K562 (cell line): Measurements from ENCODE around the gene SLC1A7.

ENCODE experiments used
- CTBP1 ChIP-seq: fragments of 450-650 bp; IDR thresholded peaks from 2 replicates; pipeline ENCODE4 v1.6.1; 2016; ENCODE audit warnings: borderline replicate concordance
- EP300 ChIP-seq: IDR thresholded peaks from 2 replicates; pipeline ENCODE4 v1.6.1; 2012; ENCODE audit warnings: low read length, improper control_type of control experiment
- EZH2 ChIP-seq: IDR thresholded peaks from 2 replicates; pipeline ENCODE4 v1.6.1; 2012; ENCODE audit warnings: low read depth, mild to moderate bottlenecking, inconsistent platforms, low read length, borderline replicate concordance
- TCF7 ChIP-seq: sonication (generic); IDR thresholded peaks from 2 replicates; pipeline ENCODE4 v1.6.1; 2016; ENCODE audit warnings: antibody characterized with exemption, borderline replicate concordance
- ZBTB33 ChIP-seq: sonication (generic); formaldehyde crosslinking; IDR thresholded peaks from 2 replicates; pipeline ENCODE4 v1.8.1; 2023; ENCODE audit warnings: mild to moderate bottlenecking, missing genetic modification reagents
- TF ChIP-seq, protein P1 (sequence below): sonication (generic); formaldehyde crosslinking; IDR thresholded peaks from 2 replicates; pipeline ENCODE4 v1.8.1; 2023; ENCODE audit warnings: mild to moderate bottlenecking, missing genetic modification reagents

GRCh38 chr1:53080769-53081168 is 61.7 kb downstream of the SLC1A7 start:
- TF ChIP-seq EP300 (no peak), EZH2 (no peak), ZBTB33 (CRISPR knock-in tag) (no peak), TCF7 (no peak), CTBP1 (no peak)
- TF ChIP-seq, protein P1, sequence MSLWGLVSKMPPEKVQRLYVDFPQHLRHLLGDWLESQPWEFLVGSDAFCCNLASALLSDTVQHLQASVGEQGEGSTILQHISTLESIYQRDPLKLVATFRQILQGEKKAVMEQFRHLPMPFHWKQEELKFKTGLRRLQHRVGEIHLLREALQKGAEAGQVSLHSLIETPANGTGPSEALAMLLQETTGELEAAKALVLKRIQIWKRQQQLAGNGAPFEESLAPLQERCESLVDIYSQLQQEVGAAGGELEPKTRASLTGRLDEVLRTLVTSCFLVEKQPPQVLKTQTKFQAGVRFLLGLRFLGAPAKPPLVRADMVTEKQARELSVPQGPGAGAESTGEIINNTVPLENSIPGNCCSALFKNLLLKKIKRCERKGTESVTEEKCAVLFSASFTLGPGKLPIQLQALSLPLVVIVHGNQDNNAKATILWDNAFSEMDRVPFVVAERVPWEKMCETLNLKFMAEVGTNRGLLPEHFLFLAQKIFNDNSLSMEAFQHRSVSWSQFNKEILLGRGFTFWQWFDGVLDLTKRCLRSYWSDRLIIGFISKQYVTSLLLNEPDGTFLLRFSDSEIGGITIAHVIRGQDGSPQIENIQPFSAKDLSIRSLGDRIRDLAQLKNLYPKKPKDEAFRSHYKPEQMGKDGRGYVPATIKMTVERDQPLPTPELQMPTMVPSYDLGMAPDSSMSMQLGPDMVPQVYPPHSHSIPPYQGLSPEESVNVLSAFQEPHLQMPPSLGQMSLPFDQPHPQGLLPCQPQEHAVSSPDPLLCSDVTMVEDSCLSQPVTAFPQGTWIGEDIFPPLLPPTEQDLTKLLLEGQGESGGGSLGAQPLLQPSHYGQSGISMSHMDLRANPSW: no peak
